Kidney epithelial cell (primary cell): ENCODE measurements around the gene AHSP. TPM values are rescaled to one million over a fixed set of nuclear protein-coding genes. Genes with fewer than 3 reads are reported as not detected.
A peak's percentile ranks its signal among the peaks of the same experiment; 100 is the strongest.

Experiments used
- DNase-seq: peaks from one replicate; pipeline ENCODE4 v3.0.0-alpha.2; 2010; ENCODE audit warnings: low read depth
- H3K27me3 ChIP-seq: 2 replicates; pipeline ENCODE4 v1.6.0; 2011; ENCODE audit warnings: low read length; ENCODE audit not compliant: control insufficient read depth, insufficient read depth
- H3K36me3 ChIP-seq: 2 replicates; pipeline ENCODE4 v1.5.1; 2011; ENCODE audit warnings: low read length; ENCODE audit not compliant: control insufficient read depth, insufficient read depth
- H3K4me3 ChIP-seq: 2 replicates; pipeline ENCODE4 v1.5.1; 2011; ENCODE audit warnings: low read depth, mild to moderate bottlenecking, control low read depth, low read length
- CTCF ChIP-seq: IDR thresholded peaks from 2 replicates; pipeline ENCODE4 v1.5.1; 2011; ENCODE audit warnings: mild to moderate bottlenecking, moderate library complexity, low read length, control low read depth, inconsistent platforms; ENCODE audit not compliant: insufficient read depth, poor library complexity, severe bottlenecking
- total RNA-seq: library from RNA; depleted of rRNA; stranded (reverse); fragments of >200 nt; gene quantifications from 2 replicates; pipeline ENCODE4 v1.2.3, GENCODE V29; 2015

Gene AHSP
- total RNA-seq, 1 donor from 2014 or later: not detected

- H3K36me3 ChIP-seq: no peaks in the 10 kb centered on the region
- peaks cover 41% of the 10 kb centered on the region for H3K27me3 ChIP-seq
- no peak overlapping the region for H3K4me3 ChIP-seq
- no peak for TF ChIP-seq CTCF
- DNase-seq: peak; percentile 66
These were observed 43.1 kb upstream of the AHSP start for GRCh38 chr16:31484491-31485171.

- Histone ChIP-seq H3K36me3 (no peaks in the 10 kb centered on the region), H3K4me3 (no peak overlapping the region), H3K27me3 (peaks cover 41% of the 10 kb centered on the region)
- TF ChIP-seq CTCF: no peak
- DNase-seq: no peak
These were observed 42.1 kb upstream of the AHSP start for GRCh38 chr16:31485571-31485970.

GRCh38 chr16:31486045-31486444 lies 41.7 kb upstream of the AHSP start:
- TF ChIP-seq CTCF: no peak
- no peak overlapping the region for H3K4me3 ChIP-seq
- H3K36me3 ChIP-seq: no peaks in the 10 kb centered on the region
- peaks cover 41% of the 10 kb centered on the region for H3K27me3 ChIP-seq
- DNase-seq: no peak

- Histone ChIP-seq H3K36me3 (no peaks in the 10 kb centered on the region), H3K4me3 (peak overlapping the region; percentile 38), H3K27me3 (peaks cover 38% of the 10 kb centered on the region)
- DNase-seq: no peak
- TF ChIP-seq CTCF: no peak
These were observed 40.5 kb upstream of the AHSP start for GRCh38 chr16:31487071-31487719.

- H3K36me3 ChIP-seq: peaks cover 1% of the 10 kb centered on the region
- peak overlapping the region; percentile 38 for H3K4me3 ChIP-seq
- no peak for DNase-seq
- H3K27me3 ChIP-seq: peaks cover 36% of the 10 kb centered on the region
- no peak for TF ChIP-seq CTCF
These were observed 39.8 kb upstream of the AHSP start for GRCh38 chr16:31487720-31488467.
